Lung (tissue), 12 donors: Measurements from ENCODE around the gene XPO4. TPM values are rescaled to one million over a fixed set of nuclear protein-coding genes. Genes with fewer than 3 reads are reported as not detected.
"Not testable (repeated sequence)": the region's sequence is repeated elsewhere in the genome, so short reads cannot be mapped to it uniquely, and the experiment has no call there.

Experiments
- ATAC-seq: fragments of 200-7000 bp; cut with Tn5 transposase; one replicate; pipeline ENCODE4 v1.9.1; 2020; ENCODE audit warnings: moderate number of reproducible peaks; ENCODE audit not compliant: insufficient read depth, low FRiP score
- DNase-seq, 3 donors: peaks; one replicate each; pipeline ENCODE4 v3.0.0-alpha.2; 2013 to 2017
- H3K27ac ChIP-seq, 2 donors: one replicate each; pipeline ENCODE4 v1.5.1; 2013; ENCODE audit warnings: mild to moderate bottlenecking in 2 of 2, moderate library complexity in 2 of 2, control low read depth in 1 of 2, inconsistent platforms in 1 of 2, low read depth in 1 of 2, low read length in 1 of 2
- H3K27me3 ChIP-seq, 3 donors: one replicate each; pipeline ENCODE4 v1.5.1; 2013; ENCODE audit warnings: low read length in 2 of 3; ENCODE audit not compliant: control insufficient read depth in 3 of 3, insufficient read depth in 3 of 3
- H3K36me3 ChIP-seq, 4 donors: one replicate each; pipeline ENCODE4 v1.5.1; 2013; ENCODE audit warnings: low read length in 4 of 4, mild to moderate bottlenecking in 1 of 4, moderate library complexity in 1 of 4; ENCODE audit not compliant: control insufficient read depth in 4 of 4, insufficient read depth in 4 of 4
- H3K4me1 ChIP-seq, 5 donors: one replicate each; pipeline ENCODE4 v1.5.1; 2013; ENCODE audit warnings: low read length in 5 of 5, mild to moderate bottlenecking in 2 of 5, moderate library complexity in 1 of 5; ENCODE audit not compliant: control insufficient read depth in 5 of 5, insufficient read depth in 5 of 5
- H3K4me3 ChIP-seq: one replicate; pipeline ENCODE4 v1.5.1; 2013; ENCODE audit warnings: mild to moderate bottlenecking, control low read depth, moderate library complexity
- H3K9ac ChIP-seq, 2 donors: one replicate each; pipeline ENCODE4 v1.5.1; 2013; ENCODE audit warnings: low read length in 2 of 2, control low read depth in 1 of 2; ENCODE audit not compliant: insufficient read depth in 1 of 2
- H3K9me3 ChIP-seq, 4 donors: one replicate each; pipeline ENCODE4 v1.5.1; 2013; ENCODE audit warnings: low read length in 3 of 4, mild to moderate bottlenecking in 1 of 4, moderate library complexity in 1 of 4; ENCODE audit not compliant: control insufficient read depth in 4 of 4, insufficient read depth in 3 of 4
- WGBS, 2 donors: extraction: QIAGEN DNeasy Blood & Tissue Kit; methylation state at CpG; one replicate each; pipeline ENCODE4 v1.1.7; 2013; 5-methylcytosine and 5-hydroxymethylcytosine counted together
- polyA plus RNA-seq, 2 donors: library from polyadenylated mRNA; stranded (reverse); fragments of 200-250 nt; gene quantifications; one replicate each; pipeline ENCODE4 v1.2.1, GENCODE V29; 2013
- total RNA-seq, 2 donors: library from RNA; depleted of rRNA in 1 of 2; stranded (reverse); fragments of >200 nt in 1 of 2; gene quantifications; one replicate each; pipeline ENCODE4 v1.2.1, GENCODE V29; 2014 to 2021
- TF ChIP-seq, protein P1 (sequence below): IDR thresholded peaks from 2 replicates; pipeline ENCODE4 v1.5.1; 2012; ENCODE audit warnings: mild to moderate bottlenecking; ENCODE audit errors: control extremely low read depth, extremely low read depth
- donor health status: control.
- donor health status: control.
- donor health status: Bipolar disorder and iron deficiency.
- donor health status: healthy.
- donor health status: DM: yes; HTN: yes; CAD: no.

The XPO4 gene
- total and polyA plus RNA-seq, 4 donors = 3.1 to 25.5 (median 9.9) TPM

- ATAC-seq (no peak), DNase-seq (no peak)
- Histone ChIP-seq H3K9ac (no peak overlapping the region), H3K4me3 (no peak overlapping the region), H3K9me3 (no peaks in the 10 kb centered on the region), H3K27ac (no peak overlapping the region), H3K36me3 (no peaks in the 10 kb centered on the region), H3K4me1 (peaks cover 0 to 12% (median 0%) of the 10 kb centered on the region in 5 donors), H3K27me3 (no peaks in the 10 kb centered on the region)
- TF ChIP-seq, protein P1, sequence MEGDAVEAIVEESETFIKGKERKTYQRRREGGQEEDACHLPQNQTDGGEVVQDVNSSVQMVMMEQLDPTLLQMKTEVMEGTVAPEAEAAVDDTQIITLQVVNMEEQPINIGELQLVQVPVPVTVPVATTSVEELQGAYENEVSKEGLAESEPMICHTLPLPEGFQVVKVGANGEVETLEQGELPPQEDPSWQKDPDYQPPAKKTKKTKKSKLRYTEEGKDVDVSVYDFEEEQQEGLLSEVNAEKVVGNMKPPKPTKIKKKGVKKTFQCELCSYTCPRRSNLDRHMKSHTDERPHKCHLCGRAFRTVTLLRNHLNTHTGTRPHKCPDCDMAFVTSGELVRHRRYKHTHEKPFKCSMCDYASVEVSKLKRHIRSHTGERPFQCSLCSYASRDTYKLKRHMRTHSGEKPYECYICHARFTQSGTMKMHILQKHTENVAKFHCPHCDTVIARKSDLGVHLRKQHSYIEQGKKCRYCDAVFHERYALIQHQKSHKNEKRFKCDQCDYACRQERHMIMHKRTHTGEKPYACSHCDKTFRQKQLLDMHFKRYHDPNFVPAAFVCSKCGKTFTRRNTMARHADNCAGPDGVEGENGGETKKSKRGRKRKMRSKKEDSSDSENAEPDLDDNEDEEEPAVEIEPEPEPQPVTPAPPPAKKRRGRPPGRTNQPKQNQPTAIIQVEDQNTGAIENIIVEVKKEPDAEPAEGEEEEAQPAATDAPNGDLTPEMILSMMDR = no peak
- WGBS, 2 donors = 72 to 82% methylated on average over 3 of the region's 3 CpGs
Observed at GRCh38 chr13:20882206-20882605, 20.3 kb downstream of the XPO4 start.

DNA sequence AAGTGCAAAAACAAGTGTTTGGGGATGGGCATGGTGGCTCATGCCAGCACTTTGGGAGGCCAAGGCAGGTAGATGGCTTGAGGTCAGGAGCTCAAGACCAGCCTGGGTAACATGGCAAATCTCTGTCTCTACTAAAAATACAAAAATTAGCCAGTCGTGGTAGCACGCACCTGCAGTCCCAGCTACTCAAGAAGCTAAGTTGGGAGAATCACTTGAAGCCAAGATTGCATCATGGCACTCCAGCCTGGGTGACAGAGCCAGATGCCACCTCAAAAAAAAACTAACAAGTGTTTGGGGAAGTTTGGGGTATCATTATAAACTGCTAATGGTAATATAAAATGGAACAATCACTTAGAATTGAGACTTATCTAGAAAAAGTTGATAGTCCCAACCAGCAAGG lies 24.6 kb downstream of the XPO4 start:
- Histone ChIP-seq H3K4me3 (no peak overlapping the region), H3K9ac (no peak overlapping the region), H3K36me3 (no peaks in the 10 kb centered on the region), H3K4me1 (peaks cover 0 to 23% (median 2%) of the 10 kb centered on the region in 5 donors), H3K27me3 (no peaks in the 10 kb centered on the region), H3K27ac (no peak overlapping the region), H3K9me3 (no peaks in the 10 kb centered on the region)
- ATAC-seq = no peak
- WGBS, 2 donors = 72 to 82% methylated on average over 2 of the region's 2 CpGs
- TF ChIP-seq, protein P1 = no peak
- DNase-seq = no peak

- H3K36me3 ChIP-seq, H3K9me3 ChIP-seq, H3K9ac ChIP-seq, ATAC-seq, H3K4me3 ChIP-seq, DNase-seq, H3K27me3 ChIP-seq, H3K27ac ChIP-seq: not testable (repeated sequence)
- WGBS, 2 donors = 97 to 98% methylated on average over 5 of the region's 5 CpGs
- H3K4me1 ChIP-seq = peaks cover 0 to 20% (median 2%) of the 10 kb centered on the region in 5 donors
Observed at GRCh38 chr13:20876802-20877201, 25.7 kb downstream of the XPO4 start.

DNA sequence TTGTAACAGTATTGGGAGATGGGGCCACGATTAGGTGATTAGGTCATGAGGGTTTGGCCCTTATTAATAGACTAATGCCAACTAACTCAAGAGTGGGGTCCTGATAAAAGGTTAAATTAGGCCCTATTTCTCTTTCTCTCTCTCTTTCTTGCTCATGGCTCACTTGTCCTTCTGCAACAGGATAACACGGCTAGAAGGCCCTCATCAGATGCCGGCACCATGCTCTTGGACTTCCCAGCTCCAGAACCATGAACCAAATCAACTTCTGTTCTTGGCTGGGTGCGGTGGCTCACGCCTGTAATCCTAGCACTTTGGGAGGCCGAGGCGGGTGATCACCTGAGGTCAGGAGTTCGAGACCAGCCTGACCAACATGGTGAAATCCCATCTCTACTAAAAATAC lies 28.1 kb downstream of the XPO4 start:
- not testable (repeated sequence) for DNase-seq, ATAC-seq, H3K4me3 ChIP-seq, H3K9me3 ChIP-seq, H3K27ac ChIP-seq, H3K9ac ChIP-seq, H3K27me3 ChIP-seq, H3K36me3 ChIP-seq
- 95 to 97% methylated on average over 8 of the region's 8 CpGs for WGBS, 2 donors
- peaks cover 0 to 20% (median 2%) of the 10 kb centered on the region in 5 donors for H3K4me1 ChIP-seq
